D341Med (cell line): Measurements from ENCODE around the gene MYH7.

Source experiments
- DNase-seq: peaks from one replicate; pipeline ENCODE4 v3.0.0; 2012; ENCODE audit warnings: low spot score

The MYH7 gene

GRCh38 chr14:23447361-23448350, 12.2 kb upstream of the MYH7 start:
- DNase-seq, result no peak

GRCh38 chr14:23446291-23446851, 10.9 kb upstream of the MYH7 start:
- no peak for DNase-seq

- no peak for DNase-seq
Measured at GRCh38 chr14:23445773-23446172, 10.3 kb upstream of the MYH7 start.

DNA sequence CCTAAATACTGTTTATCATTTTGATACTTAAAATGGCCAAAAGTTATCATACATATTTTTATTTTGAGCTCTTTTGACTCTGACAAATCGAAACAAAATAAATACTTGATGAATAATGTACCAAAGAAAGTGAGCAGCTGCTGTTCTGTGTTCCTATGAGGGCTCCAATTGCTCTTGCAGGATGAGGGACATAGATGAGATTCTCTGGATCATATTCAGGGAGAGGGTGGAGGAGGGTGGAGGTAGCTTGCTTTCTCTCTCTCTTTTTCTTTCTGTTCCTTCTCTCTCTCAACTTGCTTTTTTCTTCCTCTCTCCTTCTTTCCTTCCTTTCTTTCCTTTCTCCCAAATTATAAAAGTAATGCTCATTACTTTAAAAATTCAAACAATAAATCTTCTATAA, 8.9 kb upstream of the MYH7 start:
- no peak for DNase-seq

GRCh38 chr14:23443881-23444280, 8.4 kb upstream of the MYH7 start:
- no peak for DNase-seq

- DNase-seq, result no peak
Measured at GRCh38 chr14:23443411-23443812, 8.0 kb upstream of the MYH7 start.

- no peak for DNase-seq
Measured at GRCh38 chr14:23442721-23443356, 7.4 kb upstream of the MYH7 start.

- DNase-seq, result no peak
Measured at GRCh38 chr14:23441076-23441475, 5.6 kb upstream of the MYH7 start.

DNA sequence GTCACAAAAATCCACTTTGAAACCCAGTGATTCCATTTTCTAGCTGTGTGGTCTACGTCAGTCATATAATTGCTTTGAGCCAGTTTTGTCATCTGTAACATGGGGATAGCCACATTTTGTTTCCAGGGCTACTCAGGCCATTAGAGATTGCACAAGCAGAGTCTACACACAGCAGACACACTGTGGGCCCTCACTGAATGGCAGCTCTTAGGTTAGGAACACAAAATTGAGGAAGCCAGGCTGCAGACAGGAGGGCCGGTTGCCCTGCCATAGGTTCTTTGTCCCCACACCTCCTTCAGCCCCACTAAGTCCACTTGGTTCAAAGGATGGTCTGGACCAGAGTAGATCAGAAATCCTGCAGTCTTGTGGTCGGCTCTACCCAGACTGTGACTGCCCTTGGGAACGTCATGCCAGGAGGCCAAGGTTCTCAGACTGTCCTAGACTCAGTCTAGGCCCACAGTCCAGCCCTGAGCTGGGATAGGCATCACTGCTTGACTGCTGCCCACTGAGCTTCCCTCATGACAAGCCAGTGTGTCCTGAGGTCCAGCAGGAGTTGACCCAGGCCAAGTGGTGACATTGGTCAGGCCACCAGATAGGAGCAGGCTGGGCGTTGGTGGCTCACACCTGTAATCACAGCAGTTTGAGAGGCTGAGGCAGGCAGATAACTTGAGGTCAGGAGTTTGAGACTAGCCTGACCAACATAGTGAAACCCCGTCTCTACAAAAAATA, 3.8 kb upstream of the MYH7 start:
- peak; percentile 2 for DNase-seq

DNA sequence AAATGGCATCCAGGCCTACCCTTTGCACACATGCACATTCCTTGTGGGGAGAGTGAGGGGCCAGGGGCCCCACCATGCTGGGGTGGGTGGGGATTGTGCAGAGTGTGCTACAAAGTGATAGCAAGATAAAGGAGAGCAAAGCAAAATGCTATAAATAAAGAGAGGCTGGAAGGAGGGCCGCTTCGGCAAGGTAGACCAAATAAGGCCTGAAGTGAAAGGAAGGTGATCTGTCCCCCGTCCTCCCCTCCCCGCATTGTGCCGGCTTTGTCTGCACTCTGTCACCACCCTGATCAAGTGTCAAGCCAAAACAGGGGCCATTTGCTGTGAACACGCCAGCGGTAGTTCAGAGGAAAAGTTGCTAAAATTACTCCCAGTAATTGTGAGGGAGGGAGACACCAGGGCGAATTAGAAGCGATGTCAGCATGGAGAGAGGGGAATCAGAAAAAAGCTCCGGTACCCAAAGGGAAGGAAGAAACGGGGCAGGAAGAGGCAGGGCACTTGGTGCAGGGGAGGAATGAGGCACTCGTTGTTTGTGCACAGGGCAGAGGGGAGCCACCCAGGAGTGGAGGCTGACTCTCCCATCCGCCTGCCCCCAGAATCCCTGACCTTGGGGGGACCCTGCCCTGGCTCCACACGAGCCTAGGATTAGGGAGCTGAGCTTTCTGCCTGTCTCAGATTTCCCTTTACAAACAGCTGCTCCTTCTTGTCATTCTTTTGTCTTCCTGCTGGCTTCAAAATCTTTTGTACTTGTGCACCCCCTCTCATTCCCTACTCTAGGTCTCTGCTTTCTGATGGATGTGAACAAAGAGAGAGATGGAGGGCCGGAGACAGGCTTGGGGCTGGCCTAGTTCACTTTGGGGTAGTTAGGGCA, 2.9 kb upstream of the MYH7 start:
- DNase-seq, result no peak

GRCh38 chr14:23437133-23438100, 2.0 kb upstream of the MYH7 start:
- no peak for DNase-seq

DNA sequence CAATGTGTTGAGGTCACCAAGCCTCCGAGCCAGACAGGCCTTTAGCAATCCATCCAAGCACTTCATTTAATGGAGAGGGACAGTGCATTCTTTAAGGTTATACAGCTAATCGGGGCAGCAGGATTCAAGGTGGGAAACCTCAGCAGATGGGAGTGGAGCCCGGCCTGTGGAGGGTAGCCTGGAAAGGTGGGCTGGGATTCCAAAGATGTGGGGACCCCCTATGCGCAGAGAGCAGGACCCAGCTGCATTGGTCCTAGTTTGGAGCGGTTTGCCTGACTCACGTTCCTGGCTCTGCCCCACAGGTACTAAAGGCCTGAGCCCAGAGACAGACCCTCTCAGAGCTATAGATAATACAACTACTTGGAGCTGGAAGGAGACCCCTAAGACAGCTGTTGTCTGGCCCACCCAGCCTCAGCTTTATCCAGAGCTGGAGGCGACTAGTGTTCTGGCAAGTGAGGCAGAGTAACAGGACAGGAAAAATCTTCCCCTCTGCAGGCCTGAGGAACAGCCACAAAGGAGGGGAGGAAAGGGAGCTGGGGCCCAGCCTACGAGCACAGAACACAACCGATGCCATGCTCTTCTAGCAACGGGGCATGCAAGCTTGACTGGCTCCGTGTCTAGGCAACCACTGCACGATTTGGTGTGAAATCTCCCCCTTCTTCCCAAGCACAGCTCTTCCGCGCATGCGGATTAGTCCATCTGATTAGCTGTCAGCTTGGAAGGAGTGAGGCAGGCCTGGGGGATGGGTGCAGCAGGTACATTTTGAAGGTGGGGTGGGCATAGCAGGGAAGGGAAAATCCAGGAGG, 1.1 kb upstream of the MYH7 start:
- peak; percentile 54 for DNase-seq

- DNase-seq, result no peak
Measured at GRCh38 chr14:23434488-23435222, 805 bp downstream of the MYH7 start.

- no peak for DNase-seq
Measured at GRCh38 chr14:23433457-23433856, 2.0 kb downstream of the MYH7 start.

GRCh38 chr14:23432946-23433345, 2.5 kb downstream of the MYH7 start:
- no peak for DNase-seq

DNA sequence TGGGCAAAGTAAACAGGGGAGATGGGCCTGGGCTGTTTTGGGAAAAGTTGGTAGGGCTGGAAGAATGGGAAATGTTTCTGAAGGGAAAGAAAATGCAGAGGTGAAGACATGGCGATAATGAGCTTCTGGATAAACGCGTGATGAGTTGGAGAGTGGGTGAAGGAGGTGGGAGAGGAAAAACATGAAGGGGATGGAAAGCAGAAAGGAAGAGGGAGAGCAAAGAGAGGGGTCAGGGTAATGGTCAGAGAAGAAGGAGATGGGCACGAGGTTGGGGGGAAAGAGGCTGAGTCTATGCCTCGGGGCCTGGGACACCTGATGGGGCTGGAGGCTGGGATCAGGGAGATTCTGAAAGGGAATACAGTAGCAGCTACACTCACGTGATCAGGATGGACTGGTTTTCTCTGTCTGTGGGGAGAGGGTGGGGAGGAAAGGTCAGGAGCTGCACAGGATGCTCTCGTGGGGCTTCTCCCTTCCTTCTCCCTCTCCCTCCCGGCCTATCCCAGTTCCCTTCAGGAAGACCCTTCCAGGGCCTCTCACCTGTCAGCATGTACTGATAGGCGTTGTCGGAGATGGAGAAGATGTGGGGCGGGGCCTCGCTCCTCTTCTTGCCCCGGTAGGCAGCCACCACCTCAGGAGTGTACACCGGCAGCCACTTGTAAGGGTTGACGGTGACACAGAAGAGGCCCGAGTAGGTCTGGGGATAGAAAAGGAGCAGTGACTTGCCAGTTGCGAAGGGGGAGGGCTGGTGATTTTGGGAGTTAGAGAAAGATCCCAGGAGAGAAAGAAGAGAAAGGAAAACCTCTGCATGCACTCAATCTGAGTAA, 3.1 kb downstream of the MYH7 start:
- no peak for DNase-seq

- no peak for DNase-seq
Measured at GRCh38 chr14:23431486-23431885, 4.0 kb downstream of the MYH7 start.

GRCh38 chr14:23430723-23431085, 4.8 kb downstream of the MYH7 start:
- no peak for DNase-seq
